Cardiac muscle cell (in vitro differentiated cells and primary cell): ENCODE data around the gene FAM120B. TPM values are rescaled to one million over a fixed set of nuclear protein-coding genes. Genes with fewer than 3 reads are reported as not detected.
A peak's percentile ranks its signal among the peaks of the same experiment; 100 is the strongest.

Experiments used
- DNase-seq, 2 donors: peaks; one replicate each; pipeline versions ENCODE4 v3.0.0 to v3.0.0-alpha.2; 2010 to 2017; ENCODE audit warnings: low read depth in 1 of 2, low spot score in 1 of 2
- H3K27ac ChIP-seq: fragments of 200-600 bp; sonication (generic); 2 replicates; pipeline ENCODE4 v1.5.1; 2016
- H3K27me3 ChIP-seq: fragments of 200-600 bp; sonication (generic); 2 replicates; pipeline ENCODE4 v1.6.0; 2016; ENCODE audit warnings: control low read depth
- H3K36me3 ChIP-seq: fragments of 200-600 bp; sonication (generic); 2 replicates; pipeline ENCODE4 v1.5.1; 2016; ENCODE audit warnings: control low read depth
- H3K4me1 ChIP-seq: fragments of 200-600 bp; sonication (generic); 2 replicates; pipeline ENCODE4 v1.8.1; 2017; ENCODE audit warnings: low read depth, mild to moderate bottlenecking, mixed run types
- H3K4me3 ChIP-seq: fragments of 200-600 bp; sonication (generic); 2 replicates; pipeline ENCODE4 v1.5.1; 2016; ENCODE audit warnings: mild to moderate bottlenecking
- H3K9me3 ChIP-seq: fragments of 200-600 bp; sonication (generic); 2 replicates; pipeline ENCODE4 v1.5.1; 2017; ENCODE audit warnings: low read depth, mild to moderate bottlenecking, control low read depth
- CTCF ChIP-seq: IDR thresholded peaks from 2 replicates; pipeline ENCODE4 v1.5.1; 2012; ENCODE audit warnings: low read depth, mild to moderate bottlenecking, low read length
- polyA plus RNA-seq: library from polyadenylated mRNA; unstranded; fragments of >200 nt; fragmentation: Nextera tagmentation; extraction: Ambion mirVana; gene quantifications from 2 replicates; pipeline ENCODE4 v1.2.1, GENCODE V29; 2016
- total RNA-seq: library from RNA; depleted of rRNA; stranded (reverse); fragments of >200 nt; gene quantifications from 2 replicates; pipeline ENCODE4 v1.2.3, GENCODE V29; 2016

The FAM120B gene
- total and polyA plus RNA-seq, 2 experiments from 2014 or later, result 13.2 to 24.9 TPM

GRCh38 chr6:170381562-170381961, 75.0 kb downstream of the FAM120B start:
- Histone ChIP-seq H3K27me3 (no peaks in the 10 kb centered on the region), H3K36me3 (no peaks in the 10 kb centered on the region), H3K27ac (no peak overlapping the region), H3K4me3 (no peak overlapping the region), H3K4me1 (peaks cover 10% of the 10 kb centered on the region), H3K9me3 (no peaks in the 10 kb centered on the region)
- DNase-seq, result no peak
- no peak for TF ChIP-seq CTCF

- no peaks in the 10 kb centered on the region for H3K9me3 ChIP-seq
- H3K4me1 ChIP-seq, result peaks cover 3% of the 10 kb centered on the region
- H3K27me3 ChIP-seq, result no peaks in the 10 kb centered on the region
- peaks cover 2% of the 10 kb centered on the region for H3K36me3 ChIP-seq
- no peak overlapping the region for H3K4me3 ChIP-seq
- DNase-seq, result no peak
- no peak for TF ChIP-seq CTCF
- no peak overlapping the region for H3K27ac ChIP-seq
Measured at GRCh38 chr6:170383466-170384035, 77.0 kb downstream of the FAM120B start.

GRCh38 chr6:170385506-170385905, 78.9 kb downstream of the FAM120B start:
- H3K36me3 ChIP-seq, result peaks cover 17% of the 10 kb centered on the region
- H3K9me3 ChIP-seq, result no peaks in the 10 kb centered on the region
- TF ChIP-seq CTCF, result no peak
- DNase-seq, result no peak
- no peaks in the 10 kb centered on the region for H3K4me1 ChIP-seq
- no peak overlapping the region for H3K4me3 ChIP-seq
- H3K27me3 ChIP-seq, result no peaks in the 10 kb centered on the region
- H3K27ac ChIP-seq, result no peak overlapping the region

GRCh38 chr6:170388113-170388512, 81.6 kb downstream of the FAM120B start:
- no peaks in the 10 kb centered on the region for H3K27me3 ChIP-seq
- DNase-seq, result peak in 1 of 2 donors; percentile 77
- no peak for TF ChIP-seq CTCF
- H3K4me3 ChIP-seq, result no peak overlapping the region
- H3K36me3 ChIP-seq, result peaks cover 23% of the 10 kb centered on the region
- no peak overlapping the region for H3K27ac ChIP-seq
- H3K9me3 ChIP-seq, result no peaks in the 10 kb centered on the region
- no peaks in the 10 kb centered on the region for H3K4me1 ChIP-seq

- H3K36me3 ChIP-seq, result peaks cover 42% of the 10 kb centered on the region
- H3K27ac ChIP-seq, result peak overlapping the region; percentile 13
- TF ChIP-seq CTCF, result no peak
Measured at GRCh38 chr6:170393033-170393432, 86.5 kb downstream of the FAM120B start.

More at GRCh38 chr6:170393033-170393432, 86.5 kb downstream of the FAM120B start:
- Histone ChIP-seq H3K9me3 (no peaks in the 10 kb centered on the region), H3K27me3 (no peaks in the 10 kb centered on the region), H3K4me1 (no peaks in the 10 kb centered on the region), H3K4me3 (no peak overlapping the region)
- no peak for DNase-seq
